H1 (cell line): Measurements from ENCODE around the gene GPC6. TPM values are rescaled to one million over a fixed set of nuclear protein-coding genes. Genes with fewer than 3 reads are reported as not detected.
A peak's percentile ranks its signal among the peaks of the same experiment; 100 is the strongest.

Source experiments
- CTCF ChIA-PET: fragments of 300-600 bp; sonication (Branson Sonifier 250); formaldehyde crosslinking; loops from one replicate; lab custom pipeline; 2021; ENCODE audit not compliant: partially characterized antibody; lab: Charles Lee
- POLR2A ChIA-PET: fragments of 300-600 bp; sonication (Branson Sonifier 250); formaldehyde crosslinking; loops from one replicate; lab custom pipeline; 2021; ENCODE audit warnings: inconsistent platforms; ENCODE audit not compliant: partially characterized antibody; lab: Charles Lee
- DNase-seq, 2 experiments: peaks; one replicate each; pipeline versions ENCODE4 v3.0.0 to v3.0.0-alpha.2; 2010 to 2022; ENCODE audit warnings: low spot score in 2 of 2, low read depth in 1 of 2, mixed read lengths in 1 of 2
- FAIRE-seq: peaks from 2 replicates; lab custom pipeline; 2011; peaks lifted over from hg19 to GRCh38; lab: Jason Lieb, UNC
- H2AFZ ChIP-seq: 2 replicates; pipeline ENCODE4 v1.8.1; 2012; ENCODE audit warnings: low read length, inconsistent platforms
- H2AK5ac ChIP-seq: 2 replicates; pipeline ENCODE4 v1.6.1; 2013; ENCODE audit warnings: low read depth, low read length
- H2BK120ac ChIP-seq: replicated peaks from 2 replicates; pipeline ENCODE3; 2013; ENCODE audit warnings: low read depth, low read length, inconsistent platforms
- H2BK12ac ChIP-seq: 2 replicates; pipeline ENCODE4 v1.6.1; 2013; ENCODE audit warnings: low read depth, low read length
- H2BK15ac ChIP-seq: 2 replicates; pipeline ENCODE4 v1.6.1; 2013; ENCODE audit warnings: low read length
- H2BK20ac ChIP-seq: 2 replicates; pipeline ENCODE4 v1.6.1; 2013; ENCODE audit warnings: low read length
- H2BK5ac ChIP-seq: 2 replicates; pipeline ENCODE4 v1.6.1; 2013; ENCODE audit warnings: low read depth, low read length
- H3K14ac ChIP-seq: 2 replicates; pipeline ENCODE4 v1.6.1; 2013; ENCODE audit warnings: inconsistent platforms; ENCODE audit not compliant: insufficient read length
- H3K18ac ChIP-seq: 2 replicates; pipeline ENCODE4 v1.6.1; 2013; ENCODE audit warnings: low read length; ENCODE audit errors: extremely low read depth
- H3K23ac ChIP-seq: 2 replicates; pipeline ENCODE4 v1.6.1; 2013; ENCODE audit warnings: inconsistent platforms; ENCODE audit not compliant: insufficient read length
- H3K23me2 ChIP-seq: 2 replicates; pipeline ENCODE4 v1.6.1; 2013; ENCODE audit warnings: low read depth, low read length
- H3K27ac ChIP-seq: 2 replicates; pipeline ENCODE4 v1.6.1; 2011; ENCODE audit warnings: low read depth, low read length, inconsistent platforms
- H3K27me3 ChIP-seq, 4 experiments: replicated peaks in 1 of 4; 1 replicate in 1 of 4; 2 replicates in 3 of 4; pipeline versions ENCODE4 v1.6.1 to v1.8.1; 2011 to 2013; ENCODE audit warnings: low read length in 3 of 4, mild to moderate bottlenecking in 3 of 4, inconsistent platforms in 2 of 4, mixed read lengths in 2 of 4, moderate library complexity in 1 of 4; ENCODE audit not compliant: control insufficient read depth in 3 of 4, insufficient read depth in 3 of 4; ENCODE audit errors: extremely low read depth in 1 of 4
- H3K36me3 ChIP-seq, 4 experiments: 2 replicates each; pipeline versions ENCODE4 v1.6.1 to v1.8.1; 2011 to 2013; ENCODE audit warnings: mild to moderate bottlenecking in 4 of 4, low read length in 3 of 4, moderate library complexity in 2 of 4, control low read depth in 1 of 4, inconsistent platforms in 1 of 4; ENCODE audit not compliant: insufficient read depth in 4 of 4, control insufficient read depth in 2 of 4
- H3K4ac ChIP-seq: replicated peaks from 2 replicates; pipeline ENCODE3; 2013; ENCODE audit warnings: low read length, low read depth, mixed read lengths, inconsistent platforms; ENCODE audit not compliant: insufficient read length
- H3K4me1 ChIP-seq, 4 experiments: replicated peaks in 1 of 4; 1 replicate in 1 of 4; 2 replicates in 3 of 4; pipeline versions ENCODE4 v1.6.1 to v1.8.1; 2011 to 2013; ENCODE audit warnings: low read length in 3 of 4, inconsistent platforms in 2 of 4, mixed read lengths in 1 of 4; ENCODE audit not compliant: insufficient read depth in 4 of 4, control insufficient read depth in 3 of 4
- H3K4me2 ChIP-seq, 2 experiments: 2 replicates each; pipeline versions ENCODE4 v1.6.1 to v1.8.1; 2011 to 2013; ENCODE audit warnings: low read depth in 2 of 2, low read length in 2 of 2, control low read depth in 1 of 2, inconsistent platforms in 1 of 2, mild to moderate bottlenecking in 1 of 2; ENCODE audit not compliant: insufficient read depth in 1 of 2
- H3K4me3 ChIP-seq, 4 experiments: fragments of 200-600, 300-600 bp in 1 of 4; sonication (generic), shearing (Covaris generic), sonication (Bioruptor Twin) in 1 of 4; 2 replicates each; pipeline versions ENCODE4 v1.5.1 to v1.8.1; 2011 to 2016; ENCODE audit warnings: low read length in 4 of 4, low read depth in 3 of 4, control low read depth in 2 of 4, inconsistent platforms in 2 of 4, mild to moderate bottlenecking in 2 of 4, mixed read lengths in 1 of 4, moderate library complexity in 1 of 4; ENCODE audit not compliant: insufficient read depth in 2 of 4; ENCODE audit errors: extremely low read depth in 1 of 4
- H3K56ac ChIP-seq: replicated peaks from 2 replicates; pipeline ENCODE3; 2013; ENCODE audit warnings: low read depth, mild to moderate bottlenecking, mixed read lengths, low read length, inconsistent platforms; ENCODE audit not compliant: insufficient read length
- H3K79me1 ChIP-seq: 2 replicates; pipeline ENCODE4 v1.6.1; 2013; ENCODE audit warnings: low read depth, low read length, control low read depth
- H3K79me2 ChIP-seq, 2 experiments: 2 replicates each; pipeline versions ENCODE4 v1.6.1 to v1.8.1; 2012 to 2013; ENCODE audit warnings: low read length in 2 of 2, mild to moderate bottlenecking in 2 of 2, inconsistent platforms in 1 of 2; ENCODE audit not compliant: insufficient read depth in 2 of 2, control insufficient read depth in 1 of 2
- H3K9ac ChIP-seq, 4 experiments: replicated peaks in 1 of 4; 1 replicate in 1 of 4; 2 replicates in 3 of 4; pipeline versions ENCODE4 v1.6.1 to v1.8.1; 2011 to 2013; ENCODE audit warnings: low read depth in 3 of 4, low read length in 3 of 4, control low read depth in 2 of 4, mild to moderate bottlenecking in 2 of 4, moderate library complexity in 2 of 4, inconsistent platforms in 1 of 4; ENCODE audit errors: extremely low read depth in 1 of 4
- H3K9me3 ChIP-seq, 2 experiments: 2 replicates each; pipeline versions ENCODE4 v1.6.1 to v1.8.1; 2012 to 2013; ENCODE audit warnings: mild to moderate bottlenecking in 2 of 2, moderate library complexity in 2 of 2, control low read depth in 1 of 2, inconsistent platforms in 1 of 2, low read depth in 1 of 2, low read length in 1 of 2, mixed read lengths in 1 of 2; ENCODE audit not compliant: insufficient read depth in 2 of 2
- H4K20me1 ChIP-seq, 2 experiments: replicated peaks in 1 of 2; 2 replicates each; pipeline versions ENCODE3 to v1.8.1; 2011 to 2013; ENCODE audit warnings: inconsistent platforms in 2 of 2, low read length in 2 of 2, mild to moderate bottlenecking in 1 of 2; ENCODE audit not compliant: insufficient read depth in 2 of 2, control insufficient read depth in 1 of 2
- H4K5ac ChIP-seq: 2 replicates; pipeline ENCODE4 v1.6.1; 2013; ENCODE audit warnings: low read length, low read depth, mixed read lengths, inconsistent platforms; ENCODE audit not compliant: insufficient read length
- H4K8ac ChIP-seq: 2 replicates; pipeline ENCODE4 v1.8.0; 2013; ENCODE audit warnings: mild to moderate bottlenecking, moderate library complexity, low read length, inconsistent platforms; ENCODE audit not compliant: insufficient read depth; ENCODE audit errors: extremely low read depth
- H4K91ac ChIP-seq: replicated peaks from 2 replicates; pipeline ENCODE3; 2013; ENCODE audit warnings: low read length, mixed read lengths, inconsistent platforms; ENCODE audit not compliant: insufficient read length
- ASH2L ChIP-seq: fragments of 200-600, 300-600 bp; sonication (generic); IDR thresholded peaks from one replicate; pipeline ENCODE4 v1.7.1; 2017; ENCODE audit warnings: low read length
- CBX8 ChIP-seq: fragments of 300-800, 300-1000 bp; sonication (generic); IDR thresholded peaks from 2 replicates; pipeline ENCODE4 v1.7.1; 2016; ENCODE audit warnings: low read depth, low read length, borderline replicate concordance
- CREB1 ChIP-seq: IDR thresholded peaks from 2 replicates; pipeline ENCODE4 v1.6.1; 2012; ENCODE audit warnings: inconsistent platforms
- NRF1 ChIP-seq: IDR thresholded peaks from 2 replicates; pipeline ENCODE4 v1.6.1; 2011; ENCODE audit warnings: mild to moderate bottlenecking, low read depth, low read length, improper control_type of control experiment
- POLR2A ChIP-seq, 2 experiments: IDR thresholded peaks; 1 replicate in 1 of 2; 2 replicates in 1 of 2; pipeline ENCODE4 v1.6.1; 2011; ENCODE audit warnings: low read depth in 2 of 2, low read length in 2 of 2, mild to moderate bottlenecking in 2 of 2; ENCODE audit errors: control extremely low read depth in 1 of 2
- RAD21 ChIP-seq, 2 experiments: IDR thresholded peaks in 1 of 2; conservative IDR thresholded peaks in 1 of 2; 2 replicates each; pipeline ENCODE4 v1.6.1; 2011; ENCODE audit warnings: low read depth in 2 of 2, low read length in 2 of 2, improper control_type of control experiment in 1 of 2, inconsistent platforms in 1 of 2, mild to moderate bottlenecking in 1 of 2, moderate library complexity in 1 of 2
- RFX5 ChIP-seq: IDR thresholded peaks from 2 replicates; pipeline ENCODE4 v1.6.1; 2011; ENCODE audit warnings: low read depth, low read length, improper control_type of control experiment, borderline replicate concordance
- RNF2 ChIP-seq: fragments of 200-900, 300-1000 bp; sonication (generic); IDR thresholded peaks from 2 replicates; pipeline ENCODE4 v1.7.1; 2016; ENCODE audit warnings: borderline replicate concordance, low read depth, mild to moderate bottlenecking, antibody characterized with exemption, low read length; ENCODE audit not compliant: poor library complexity, severe bottlenecking; ENCODE audit errors: missing control alignments
- SP1 ChIP-seq: IDR thresholded peaks from 2 replicates; pipeline ENCODE4 v1.6.1; 2011; ENCODE audit warnings: low read depth, low read length
- SP2 ChIP-seq: IDR thresholded peaks from 2 replicates; pipeline ENCODE4 v1.6.1; 2012; ENCODE audit warnings: mild to moderate bottlenecking, low read length, inconsistent platforms
- YY1 ChIP-seq: IDR thresholded peaks from 2 replicates; pipeline ENCODE4 v1.6.1; 2011; ENCODE audit warnings: low read depth, mild to moderate bottlenecking, low read length
- WGBS, 2 experiments: shearing (Covaris generic) in 1 of 2; methylation state at CpG; one replicate each; pipeline versions ENCODE4 v1.1.6 to v1.1.7; 2013 to 2015; ENCODE audit warnings: low lambda C conversion rate in 2 of 2, mixed read lengths in 2 of 2, inconsistent platforms in 1 of 2, low coverage in 1 of 2, missing lambda C conversion rate in 1 of 2; ENCODE audit not compliant: insufficient replicate concordance in 2 of 2, insufficient coverage in 1 of 2, insufficient read length in 1 of 2; ENCODE audit errors: extremely low coverage in 1 of 2, missing lambda C conversion rate in 1 of 2; 5-methylcytosine and 5-hydroxymethylcytosine counted together
- polyA plus RNA-seq, 7 experiments: library from polyadenylated mRNA; depleted of rRNA in 3 of 7; stranded (reverse) in 5 of 7; unstranded in 2 of 7; fragments of >200 nt in 5 of 7; fragments of 200-250 nt in 2 of 7; gene quantifications; 1 replicate in 5 of 7; 2 replicates in 1 of 7; 4 replicates in 1 of 7; pipeline versions ENCODE4 v1.2.1 to v1.2.3, GENCODE V29; 2011 to 2013; ENCODE audit warnings: missing spikeins in 2 of 7, mixed read lengths in 2 of 7
- total RNA-seq: library from RNA; stranded (reverse); fragmentation: NEBNext Ultra II Directional; extraction: Animal tissue kit (Norgen Biotek cat#: 25700); gene quantifications from 2 replicates; pipeline ENCODE4 v1.2.1, GENCODE V29; 2021

The GPC6 gene
- total and polyA plus RNA-seq, 2 of the 8 experiments (the other 6 are each of a cell fraction or from before 2014, with no cell fraction given): 5.4 to 12.0 TPM

DNA sequence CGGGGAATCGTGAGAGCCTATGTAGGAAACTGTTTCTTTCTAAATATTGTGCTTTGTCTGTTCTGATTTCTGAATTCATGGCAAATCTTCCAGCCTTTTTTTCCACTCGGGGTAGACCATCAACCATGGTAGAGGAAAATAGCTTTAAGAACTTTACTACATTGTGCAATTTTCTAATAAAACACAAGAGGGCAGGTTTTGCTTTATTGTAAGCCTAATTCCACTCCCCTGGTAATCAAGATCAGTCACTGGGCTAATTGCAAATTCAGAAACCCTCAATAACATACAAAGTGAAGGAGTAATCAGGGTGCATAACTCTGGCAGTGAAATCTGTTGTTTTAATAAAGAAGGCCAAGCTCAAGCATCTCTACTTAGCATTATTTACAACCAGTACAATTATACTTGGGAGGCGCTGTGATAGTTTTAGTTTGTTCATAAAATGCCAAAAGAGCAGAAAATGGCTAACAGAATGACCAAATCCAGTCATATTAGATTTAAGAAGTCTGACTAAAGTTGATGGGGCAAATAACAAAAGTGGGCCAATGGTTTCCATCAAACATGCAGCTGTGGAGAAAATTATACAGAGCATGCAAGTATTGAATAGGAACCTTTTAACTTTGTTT lies 1209.1 kb downstream of the GPC6 start:
- H3K36me3 ChIP-seq: no peaks in the 10 kb centered on the region
- H3K4me2 ChIP-seq: no peak overlapping the region
- H2AFZ ChIP-seq: no peak overlapping the region
- H4K8ac ChIP-seq: no peak overlapping the region
- no peaks in the 10 kb centered on the region for H3K9me3 ChIP-seq
- no peak overlapping the region for H2BK5ac ChIP-seq
- H2BK120ac ChIP-seq: no peak overlapping the region
- no peak overlapping the region for H3K18ac ChIP-seq
- no peak overlapping the region for H2BK12ac ChIP-seq
- H2AK5ac ChIP-seq: no peak overlapping the region
- no peak overlapping the region for H4K91ac ChIP-seq
- H3K4me3 ChIP-seq: no peak overlapping the region
- no peaks in the 10 kb centered on the region; a peak in 1 of 7 replicates for H3K27me3 ChIP-seq
- H3K4me1 ChIP-seq: peaks cover 0 to 3% (median under 1%) of the 10 kb centered on the region in 4 experiments; a peak in 2 of 7 replicates
- H3K9ac ChIP-seq: no peak overlapping the region
- H3K23me2 ChIP-seq: no peaks in the 10 kb centered on the region
- ChIA-PET POLR2A (interaction anchor here (0.6 to 1.5 kb wide), 3 partner anchors 19 to 182 kb away, joined by 3 to 4 read pairs (median 3); no protein-coding TSS in a partner anchor), CTCF (interaction anchor here (0.6 to 12.2 kb wide), 26 partner anchors 8 to 960 kb away, joined by 3 to 121 read pairs (median 4); no protein-coding TSS in a partner anchor)
- no peak overlapping the region for H3K14ac ChIP-seq
- no peaks in the 10 kb centered on the region for H3K79me1 ChIP-seq
- H3K4ac ChIP-seq: no peak overlapping the region
- H2BK15ac ChIP-seq: no peak overlapping the region
- 54% methylated on average over 4 of the region's 4 CpGs; no CpG with 5 or more reads in 1 of the 2 experiments for WGBS, 2 experiments
- DNase-seq (no peak), FAIRE-seq (no peak)
- no peaks in the 10 kb centered on the region for H4K20me1 ChIP-seq
- no peak overlapping the region for H3K27ac ChIP-seq
- no peak overlapping the region for H2BK20ac ChIP-seq
- H4K5ac ChIP-seq: no peak overlapping the region
- no peaks in the 10 kb centered on the region for H3K79me2 ChIP-seq
- no peak overlapping the region for H3K23ac ChIP-seq
- no peak overlapping the region for H3K56ac ChIP-seq
- no peak for TF ChIP-seq RNF2
- TF ChIP-seq SP1: no peak
- peak; percentile 78 to 82 for TF ChIP-seq RAD21 (IDR thresholded peaks at IDR 0.05 in 1 of 2, conservative IDR thresholded peaks at IDR 0.05 in 1 of 2; ENCODE audit: low read depth in 2 of 2, low read length in 2 of 2)
- TF ChIP-seq YY1: no peak
- TF ChIP-seq CBX8: no peak
- TF ChIP-seq SP2: no peak
- TF ChIP-seq POLR2A (IDR thresholded peaks at IDR 0.05; ENCODE audit: control extremely low read depth in 1 of 2, low read depth in 2 of 2, low read length in 2 of 2): no peak
- no peak for TF ChIP-seq CREB1
- TF ChIP-seq NRF1: no peak
- TF ChIP-seq ASH2L: no peak
- TF ChIP-seq RFX5: no peak
